ENCODE results near the gene PXDC1. TPM values are rescaled to one million over a fixed set of nuclear protein-coding genes. Genes with fewer than 3 reads are reported as not detected.
A peak's percentile ranks its signal among the peaks of the same experiment; 100 is the strongest.

Gene PXDC1
- total RNA-seq, 4 donors from 2014 or later: 111 to 232 (median 165) TPM

DNA sequence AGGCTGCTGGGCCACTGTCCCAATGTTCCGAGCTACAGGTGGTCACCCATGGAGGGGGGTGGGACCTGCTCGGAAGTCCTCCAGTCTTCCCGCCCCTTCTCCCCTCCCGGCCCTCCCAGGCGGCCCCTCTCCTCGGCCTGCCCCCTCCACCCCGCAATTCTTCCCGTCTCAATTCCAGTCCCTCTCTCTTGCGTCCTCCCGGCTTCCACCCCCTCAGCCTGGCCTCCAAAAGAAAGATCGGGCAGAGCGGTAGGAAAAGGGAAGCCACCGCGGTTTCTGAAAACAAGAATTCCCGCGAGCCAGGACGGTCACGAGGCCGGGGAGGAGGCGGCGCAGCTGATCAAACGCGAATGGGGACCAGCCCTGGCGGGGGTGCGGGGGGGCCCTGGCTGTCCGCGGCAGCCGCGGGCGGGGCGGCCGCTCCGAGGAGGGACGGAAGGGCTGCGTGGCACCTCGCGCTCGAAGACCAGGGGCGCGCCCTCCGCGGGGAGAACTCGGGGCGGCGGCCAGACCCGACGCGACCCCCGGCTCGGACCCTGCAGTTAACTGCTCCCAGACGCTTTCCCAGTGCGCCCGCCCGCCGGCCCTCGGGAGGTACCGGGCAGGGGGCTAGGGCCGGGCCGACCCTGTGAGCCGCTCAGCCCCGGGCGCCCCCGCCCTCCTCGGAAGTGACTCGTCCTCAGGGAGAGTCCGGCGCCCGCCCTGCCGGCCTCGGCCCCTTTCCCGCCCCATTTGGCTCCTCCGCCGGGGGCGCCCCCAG is 1.0 kb downstream of the PXDC1 start:
- TF ChIP-seq, protein P1, sequence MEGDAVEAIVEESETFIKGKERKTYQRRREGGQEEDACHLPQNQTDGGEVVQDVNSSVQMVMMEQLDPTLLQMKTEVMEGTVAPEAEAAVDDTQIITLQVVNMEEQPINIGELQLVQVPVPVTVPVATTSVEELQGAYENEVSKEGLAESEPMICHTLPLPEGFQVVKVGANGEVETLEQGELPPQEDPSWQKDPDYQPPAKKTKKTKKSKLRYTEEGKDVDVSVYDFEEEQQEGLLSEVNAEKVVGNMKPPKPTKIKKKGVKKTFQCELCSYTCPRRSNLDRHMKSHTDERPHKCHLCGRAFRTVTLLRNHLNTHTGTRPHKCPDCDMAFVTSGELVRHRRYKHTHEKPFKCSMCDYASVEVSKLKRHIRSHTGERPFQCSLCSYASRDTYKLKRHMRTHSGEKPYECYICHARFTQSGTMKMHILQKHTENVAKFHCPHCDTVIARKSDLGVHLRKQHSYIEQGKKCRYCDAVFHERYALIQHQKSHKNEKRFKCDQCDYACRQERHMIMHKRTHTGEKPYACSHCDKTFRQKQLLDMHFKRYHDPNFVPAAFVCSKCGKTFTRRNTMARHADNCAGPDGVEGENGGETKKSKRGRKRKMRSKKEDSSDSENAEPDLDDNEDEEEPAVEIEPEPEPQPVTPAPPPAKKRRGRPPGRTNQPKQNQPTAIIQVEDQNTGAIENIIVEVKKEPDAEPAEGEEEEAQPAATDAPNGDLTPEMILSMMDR (IDR thresholded peaks at IDR 0.05): no peak
- TF ChIP-seq POLR2AphosphoS5 (IDR thresholded peaks at IDR 0.05) (peak; percentile 88 to 89), POLR2A (IDR thresholded peaks at IDR 0.05; ENCODE audit: low read depth) (peak; percentile 61)
- intact Hi-C loops (cut with DNase I): loop anchor here (5.0 kb wide), 2 partner anchors 47 to 77 kb away; no protein-coding TSS in a partner anchor
- Histone ChIP-seq H3K4me3 (peak overlapping the region; percentile 59 to 97 (median 88)), H3K36me3 (peaks cover 0 to 10% (median 0%) of the 10 kb centered on the region in 4 donors), H3K27ac (replicated peaks in 1 of 4) (peak overlapping the region; percentile 87 to 99 (median 99)), H3K27me3 (peaks cover 0 to 4% (median 0%) of the 10 kb centered on the region in 4 donors), H3K4me1 (peaks cover 49 to 69% (median 54%) of the 10 kb centered on the region in 4 donors), H3K9me3 (no peaks in the 10 kb centered on the region)
- peak; percentile 96 for DNase-seq (ENCODE audit: extremely low spot score)
- WGBS: 2% methylated on average over 20 of the region's 74 CpGs

- no peak for TF ChIP-seq POLR2A (IDR thresholded peaks at IDR 0.05; ENCODE audit: low read depth)
- TF ChIP-seq, protein P1 (IDR thresholded peaks at IDR 0.05): no peak
- peak in 1 of 2 donors; percentile 4 for TF ChIP-seq POLR2AphosphoS5 (IDR thresholded peaks at IDR 0.05)
- intact Hi-C loops (cut with DNase I): loop anchor here (5.0 kb wide), 2 partner anchors 47 to 77 kb away; no protein-coding TSS in a partner anchor
- Histone ChIP-seq H3K27ac (replicated peaks in 1 of 4) (peak overlapping the region; percentile 87 to 99 (median 99)), H3K4me3 (peak overlapping the region; percentile 59 to 97 (median 88)), H3K27me3 (peaks cover 0 to 4% (median 0%) of the 10 kb centered on the region in 4 donors), H3K9me3 (no peaks in the 10 kb centered on the region), H3K4me1 (peaks cover 54 to 74% (median 59%) of the 10 kb centered on the region in 4 donors), H3K36me3 (peaks cover 0 to 10% (median 0%) of the 10 kb centered on the region in 4 donors)
- 43% methylated on average over 7 of the region's 7 CpGs for WGBS
- no peak for DNase-seq (ENCODE audit: extremely low spot score)
These were observed 1.6 kb downstream of the PXDC1 start for GRCh38 chr6:3749977-3750316.

- Histone ChIP-seq H3K36me3 (peaks cover 0 to 10% (median 0%) of the 10 kb centered on the region in 4 donors), H3K9me3 (no peaks in the 10 kb centered on the region), H3K27ac (replicated peaks in 1 of 4) (peak overlapping the region; percentile 87 to 99 (median 99)), H3K4me3 (peak overlapping the region; percentile 59 to 97 (median 88)), H3K4me1 (peaks cover 61 to 81% (median 66%) of the 10 kb centered on the region in 4 donors), H3K27me3 (peaks cover 0 to 4% (median 0%) of the 10 kb centered on the region in 4 donors)
- intact Hi-C loops (cut with DNase I): no loop called here
- DNase-seq (ENCODE audit: extremely low spot score): no peak
- WGBS: 57% methylated on average over 23 of the region's 24 CpGs
- TF ChIP-seq POLR2AphosphoS5 (IDR thresholded peaks at IDR 0.05) (no peak), EP300 (IDR thresholded peaks at IDR 0.05) (no peak), POLR2A (IDR thresholded peaks at IDR 0.05; ENCODE audit: low read depth) (no peak)
- TF ChIP-seq, protein P1 (IDR thresholded peaks at IDR 0.05): no peak
These were observed 2.3 kb downstream of the PXDC1 start for GRCh38 chr6:3749067-3749841.

DNA sequence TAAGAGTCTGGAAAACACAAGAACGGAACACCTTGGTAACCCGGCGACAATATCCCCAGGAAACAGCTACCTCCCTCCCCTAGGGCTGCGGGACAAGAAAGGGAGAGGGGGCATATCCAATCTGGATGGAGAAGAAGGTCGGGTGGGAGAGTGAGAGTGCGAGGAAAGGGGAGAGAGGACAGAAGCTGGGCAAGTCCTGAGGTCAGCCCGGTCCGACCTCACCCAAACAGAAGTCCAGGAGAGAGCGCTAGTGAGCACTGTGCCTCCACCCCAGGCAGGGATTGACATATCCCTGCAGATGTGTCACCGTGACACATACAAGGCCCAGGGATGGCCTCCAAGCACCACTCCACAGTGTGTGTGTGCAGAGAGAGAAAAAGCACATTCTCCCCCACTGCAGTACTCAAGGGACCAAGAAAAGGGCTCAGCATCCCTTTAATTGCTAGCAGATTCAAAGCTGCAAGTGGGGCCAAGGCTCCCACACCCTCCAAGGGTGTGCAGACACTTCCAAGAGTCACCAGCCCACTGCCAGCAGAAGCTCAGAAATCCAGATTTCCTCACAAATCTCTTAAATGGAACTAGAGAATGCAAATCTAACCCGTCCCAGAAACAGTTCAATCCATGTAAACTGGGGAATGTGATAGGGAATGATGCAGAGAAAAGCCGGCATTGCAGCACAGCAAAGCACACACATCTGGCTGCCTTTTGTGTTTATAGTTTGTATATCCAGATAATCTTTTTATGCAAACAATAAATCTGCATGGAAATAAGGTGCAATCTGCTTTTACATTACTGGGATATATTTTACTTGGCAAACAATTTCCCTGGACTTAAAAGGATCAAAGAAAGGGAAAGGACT is 3.1 kb downstream of the PXDC1 start:
- Histone ChIP-seq H3K36me3 (peaks cover 0 to 10% (median 0%) of the 10 kb centered on the region in 4 donors), H3K4me3 (peak overlapping the region; percentile 59 to 97 (median 88)), H3K27ac (replicated peaks in 1 of 4) (peak overlapping the region; percentile 87 to 99 (median 99)), H3K27me3 (peaks cover 0 to 4% (median 0%) of the 10 kb centered on the region in 4 donors), H3K9me3 (no peaks in the 10 kb centered on the region), H3K4me1 (peaks cover 69 to 90% (median 74%) of the 10 kb centered on the region in 4 donors)
- intact Hi-C loops (cut with DNase I): no loop called here
- 49% methylated on average over 12 of the region's 12 CpGs for WGBS
- no peak for DNase-seq (ENCODE audit: extremely low spot score)
- TF ChIP-seq POLR2A (IDR thresholded peaks at IDR 0.05; ENCODE audit: low read depth) (no peak), POLR2AphosphoS5 (IDR thresholded peaks at IDR 0.05) (peak; percentile 47 to 64), EP300 (IDR thresholded peaks at IDR 0.05) (no peak)
- TF ChIP-seq, protein P1 (IDR thresholded peaks at IDR 0.05): peak; percentile 53 to 54 (median 53)

Measured in esophagus muscularis mucosa (tissue), 4 donors.